Fibroblast of lung (primary cell): ENCODE results near the gene IL18R1. TPM values are rescaled to one million over a fixed set of nuclear protein-coding genes. Genes with fewer than 3 reads are reported as not detected.

Experiments used
- DNase-seq, 2 donors: peaks; one replicate each; pipeline versions ENCODE4 v3.0.0 to v3.0.0-alpha.2; 2010; ENCODE audit warnings: low read depth in 2 of 2
- H2AFZ ChIP-seq: 2 replicates; pipeline ENCODE4 v1.5.1; 2012; ENCODE audit warnings: low read length, control low read depth, inconsistent platforms
- H3K27ac ChIP-seq: 2 replicates; pipeline ENCODE4 v1.5.1; 2011; ENCODE audit warnings: low read length, control low read depth; ENCODE audit not compliant: insufficient read depth
- H3K27me3 ChIP-seq: 2 replicates; pipeline ENCODE4 v1.5.1; 2011; ENCODE audit warnings: mild to moderate bottlenecking, low read length; ENCODE audit not compliant: control insufficient read depth, insufficient read depth
- H3K36me3 ChIP-seq: 2 replicates; pipeline ENCODE4 v1.5.1; 2011; ENCODE audit warnings: low read length; ENCODE audit not compliant: control insufficient read depth, insufficient read depth
- H3K4me1 ChIP-seq: 2 replicates; pipeline ENCODE4 v1.5.1; 2011; ENCODE audit warnings: low read length; ENCODE audit not compliant: control insufficient read depth, insufficient read depth; ENCODE audit errors: extremely low read depth
- H3K4me2 ChIP-seq: 2 replicates; pipeline ENCODE4 v1.5.1; 2011; ENCODE audit warnings: low read length, control low read depth; ENCODE audit not compliant: insufficient read depth; ENCODE audit errors: extremely low read depth
- H3K4me3 ChIP-seq, 4 experiments: fragments of 200-600 bp in 1 of 4; sonication (generic) in 1 of 4; replicated peaks in 1 of 4; 2 replicates each; pipeline ENCODE4 v1.5.1; 2011 to 2016; ENCODE audit warnings: low read length in 4 of 4, low read depth in 3 of 4, mild to moderate bottlenecking in 3 of 4, control low read depth in 2 of 4, inconsistent platforms in 1 of 4, mixed read lengths in 1 of 4; ENCODE audit not compliant: insufficient read depth in 1 of 4; ENCODE audit errors: control extremely low read depth in 1 of 4
- H3K79me2 ChIP-seq: 2 replicates; pipeline ENCODE4 v1.5.1; 2012; ENCODE audit warnings: mild to moderate bottlenecking, low read length, inconsistent platforms; ENCODE audit not compliant: control insufficient read depth, insufficient read depth
- H3K9ac ChIP-seq: 2 replicates; pipeline ENCODE4 v1.5.1; 2011; ENCODE audit warnings: mild to moderate bottlenecking, low read length, control low read depth; ENCODE audit not compliant: insufficient read depth
- H3K9me3 ChIP-seq: 2 replicates; pipeline ENCODE4 v1.5.1; 2012; ENCODE audit warnings: low read depth, low read length; ENCODE audit not compliant: control insufficient read depth, insufficient read depth
- H4K20me1 ChIP-seq: 2 replicates; pipeline ENCODE4 v1.5.1; 2011; ENCODE audit warnings: low read length; ENCODE audit not compliant: control insufficient read depth, insufficient read depth; ENCODE audit errors: extremely low read depth
- CTCF ChIP-seq, 2 donors: IDR thresholded peaks in 1 of 2; conservative IDR thresholded peaks in 1 of 2; 1 replicate in 1 of 2; 2 replicates in 1 of 2; pipeline ENCODE4 v1.5.1; 2011 to 2012; ENCODE audit warnings: low read length in 2 of 2, control low read depth in 1 of 2, inconsistent platforms in 1 of 2, low read depth in 1 of 2, mild to moderate bottlenecking in 1 of 2
- EZH2 ChIP-seq: IDR thresholded peaks from 2 replicates; pipeline ENCODE4 v1.5.1; 2012; ENCODE audit warnings: low read length, control low read depth, mild to moderate bottlenecking; ENCODE audit errors: missing control alignments
- polyA plus RNA-seq, 2 donors: library from polyadenylated mRNA; depleted of rRNA in 1 of 2; stranded (reverse) in 1 of 2; unstranded in 1 of 2; fragments of >200 nt; gene quantifications; 2 replicates each; pipeline ENCODE4 v1.2.1, GENCODE V29; 2011 to 2012; ENCODE audit warnings: missing spikeins in 1 of 2
- total RNA-seq: library from RNA; depleted of rRNA; stranded (reverse); fragments of >200 nt; gene quantifications from 2 replicates; pipeline ENCODE4 v1.2.1, GENCODE V29; 2014

The IL18R1 gene
- total and polyA plus RNA-seq, 2 donors (not counting 1 experiment from before 2014, with no cell fraction given) = 0.10 to 0.50 TPM

GRCh38 chr2:102401865-102402264, 46.3 kb downstream of the IL18R1 start:
- Histone ChIP-seq H4K20me1 (no peaks in the 10 kb centered on the region), H3K4me3 (no peak overlapping the region), H3K9ac (no peak overlapping the region), H3K27me3 (no peaks in the 10 kb centered on the region), H3K36me3 (no peaks in the 10 kb centered on the region), H2AFZ (no peak overlapping the region), H3K4me2 (no peak overlapping the region), H3K4me1 (no peaks in the 10 kb centered on the region), H3K9me3 (no peaks in the 10 kb centered on the region), H3K79me2 (no peaks in the 10 kb centered on the region), H3K27ac (no peak overlapping the region)
- DNase-seq = no peak
- TF ChIP-seq EZH2 (no peak), CTCF (conservative IDR thresholded peaks at IDR 0.05 in 1 of 2, IDR thresholded peaks at IDR 0.05 in 1 of 2; ENCODE audit: low read depth in 1 of 2, low read length in 2 of 2) (no peak)

- Histone ChIP-seq H4K20me1 (no peaks in the 10 kb centered on the region), H3K4me2 (no peak overlapping the region), H3K4me3 (no peak overlapping the region), H2AFZ (no peak overlapping the region), H3K27ac (no peak overlapping the region), H3K9ac (no peak overlapping the region), H3K4me1 (no peaks in the 10 kb centered on the region), H3K27me3 (no peaks in the 10 kb centered on the region), H3K9me3 (no peaks in the 10 kb centered on the region), H3K36me3 (no peaks in the 10 kb centered on the region), H3K79me2 (no peaks in the 10 kb centered on the region)
- no peak for DNase-seq
- TF ChIP-seq EZH2 (no peak), CTCF (conservative IDR thresholded peaks at IDR 0.05 in 1 of 2, IDR thresholded peaks at IDR 0.05 in 1 of 2; ENCODE audit: low read depth in 1 of 2, low read length in 2 of 2) (no peak)
These were observed 55.4 kb downstream of the IL18R1 start for GRCh38 chr2:102410952-102411351.

- Histone ChIP-seq H4K20me1 (no peaks in the 10 kb centered on the region), H3K4me3 (no peak overlapping the region), H3K9me3 (no peaks in the 10 kb centered on the region), H3K27me3 (no peaks in the 10 kb centered on the region), H3K79me2 (no peaks in the 10 kb centered on the region), H3K27ac (no peak overlapping the region), H3K9ac (no peak overlapping the region), H3K4me2 (no peak overlapping the region), H3K36me3 (no peaks in the 10 kb centered on the region), H3K4me1 (no peaks in the 10 kb centered on the region), H2AFZ (no peak overlapping the region)
- TF ChIP-seq CTCF (conservative IDR thresholded peaks at IDR 0.05 in 1 of 2, IDR thresholded peaks at IDR 0.05 in 1 of 2; ENCODE audit: low read depth in 1 of 2, low read length in 2 of 2) = no peak
- TF ChIP-seq EZH2 = no peak
- DNase-seq = no peak
These were observed 56.6 kb downstream of the IL18R1 start for GRCh38 chr2:102412199-102412598.
